Coronary artery (tissue), 2 donors: ENCODE data around the gene C14orf93.

Source experiments
- DNase-seq: peaks from one replicate; pipeline ENCODE4 v3.0.0-alpha.2; 2017; ENCODE audit warnings: low spot score
- H3K27ac ChIP-seq, 2 donors: fragments of 200-600 bp; sonication (generic); one replicate each; pipeline ENCODE4 v1.5.1; 2016 to 2019
- H3K4me3 ChIP-seq: fragments of 200-600 bp; sonication (generic); 2 replicates; pipeline ENCODE4 v1.5.1; 2016; ENCODE audit warnings: mild to moderate bottlenecking, moderate library complexity
- TF ChIP-seq, protein P1 (sequence below): fragments of 200-600 bp; sonication (generic); IDR thresholded peaks from one replicate; pipeline ENCODE4 v1.5.1; 2019; ENCODE audit warnings: antibody characterized with exemption

Gene C14orf93

DNA sequence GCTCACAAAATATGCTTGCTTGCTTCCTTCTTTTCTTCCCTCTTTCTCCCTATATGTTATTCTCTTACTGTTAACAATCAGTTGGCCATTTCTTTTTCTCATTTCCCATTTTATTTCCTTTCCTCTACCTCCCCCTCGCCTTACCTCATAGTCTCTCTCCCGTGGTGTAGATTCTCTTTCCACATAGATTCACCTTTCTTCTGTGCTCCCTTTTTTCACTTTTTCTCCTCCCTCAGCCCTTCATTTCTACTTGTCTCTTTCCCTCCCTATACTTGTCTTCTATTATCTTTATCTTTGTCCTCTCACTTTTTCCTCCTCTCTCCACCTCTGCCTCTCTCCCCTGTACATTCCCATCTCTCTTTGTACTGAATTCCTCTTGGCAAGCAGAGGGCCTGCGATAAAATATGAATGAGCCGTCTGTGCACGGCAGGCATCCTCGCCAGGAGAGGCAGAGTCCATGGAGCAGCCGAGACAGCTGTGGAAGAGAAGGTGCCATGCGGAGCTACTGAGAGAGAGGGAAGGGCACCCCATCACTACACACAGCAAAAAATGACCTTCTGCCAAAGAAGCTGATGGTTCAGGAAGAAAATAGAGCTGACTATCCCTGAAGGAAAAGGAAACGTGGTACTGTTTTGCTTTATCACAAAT lies 12.1 kb downstream of the C14orf93 start:
- TF ChIP-seq, protein P1, sequence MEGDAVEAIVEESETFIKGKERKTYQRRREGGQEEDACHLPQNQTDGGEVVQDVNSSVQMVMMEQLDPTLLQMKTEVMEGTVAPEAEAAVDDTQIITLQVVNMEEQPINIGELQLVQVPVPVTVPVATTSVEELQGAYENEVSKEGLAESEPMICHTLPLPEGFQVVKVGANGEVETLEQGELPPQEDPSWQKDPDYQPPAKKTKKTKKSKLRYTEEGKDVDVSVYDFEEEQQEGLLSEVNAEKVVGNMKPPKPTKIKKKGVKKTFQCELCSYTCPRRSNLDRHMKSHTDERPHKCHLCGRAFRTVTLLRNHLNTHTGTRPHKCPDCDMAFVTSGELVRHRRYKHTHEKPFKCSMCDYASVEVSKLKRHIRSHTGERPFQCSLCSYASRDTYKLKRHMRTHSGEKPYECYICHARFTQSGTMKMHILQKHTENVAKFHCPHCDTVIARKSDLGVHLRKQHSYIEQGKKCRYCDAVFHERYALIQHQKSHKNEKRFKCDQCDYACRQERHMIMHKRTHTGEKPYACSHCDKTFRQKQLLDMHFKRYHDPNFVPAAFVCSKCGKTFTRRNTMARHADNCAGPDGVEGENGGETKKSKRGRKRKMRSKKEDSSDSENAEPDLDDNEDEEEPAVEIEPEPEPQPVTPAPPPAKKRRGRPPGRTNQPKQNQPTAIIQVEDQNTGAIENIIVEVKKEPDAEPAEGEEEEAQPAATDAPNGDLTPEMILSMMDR = no peak
- Histone ChIP-seq H3K4me3 (no peak overlapping the region), H3K27ac (no peak overlapping the region)
- no peak for DNase-seq

DNA sequence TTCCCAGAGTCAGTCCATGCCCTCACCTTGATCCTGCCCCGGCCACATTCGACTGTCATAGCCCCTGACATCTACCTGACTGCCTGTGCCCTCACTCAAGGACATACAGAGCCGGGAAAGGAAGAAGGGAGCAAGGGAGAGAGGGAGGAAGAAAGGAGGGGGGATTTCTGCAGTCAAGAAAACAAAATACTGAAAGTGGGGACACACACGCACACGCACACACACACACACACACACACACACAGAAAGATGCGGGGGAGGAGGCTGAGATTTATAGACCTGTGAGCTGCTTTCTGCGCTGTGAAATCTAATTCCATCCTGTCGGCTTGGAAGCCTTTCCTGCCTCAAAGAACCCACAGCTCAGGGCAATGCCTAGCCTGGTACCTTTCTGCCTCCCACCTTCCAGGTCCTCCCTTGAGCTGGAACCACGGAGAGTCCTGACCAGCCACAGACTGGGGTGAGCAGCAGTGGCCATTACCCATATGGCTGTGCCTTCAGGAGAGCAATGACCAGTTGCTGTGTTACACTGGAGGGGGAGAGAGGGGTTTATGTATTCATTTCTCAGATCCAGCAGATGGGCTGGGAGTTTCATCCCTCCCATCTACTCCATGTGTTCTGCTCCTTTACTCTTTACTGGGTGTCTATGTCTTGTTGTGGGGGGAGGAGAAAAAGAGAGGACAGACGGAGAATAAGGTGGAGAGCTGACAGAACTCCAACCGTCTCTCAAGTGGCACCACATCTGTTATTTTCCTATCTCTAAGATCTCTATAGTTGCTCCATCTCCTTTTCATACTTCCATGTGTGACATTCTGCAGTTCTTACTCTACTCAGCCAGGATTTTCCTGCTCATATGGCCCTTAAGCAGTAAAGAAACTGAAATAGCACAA lies 12.9 kb downstream of the C14orf93 start:
- no peak for DNase-seq
- Histone ChIP-seq H3K4me3 (no peak overlapping the region), H3K27ac (no peak overlapping the region)
- TF ChIP-seq, protein P1 = no peak

DNA sequence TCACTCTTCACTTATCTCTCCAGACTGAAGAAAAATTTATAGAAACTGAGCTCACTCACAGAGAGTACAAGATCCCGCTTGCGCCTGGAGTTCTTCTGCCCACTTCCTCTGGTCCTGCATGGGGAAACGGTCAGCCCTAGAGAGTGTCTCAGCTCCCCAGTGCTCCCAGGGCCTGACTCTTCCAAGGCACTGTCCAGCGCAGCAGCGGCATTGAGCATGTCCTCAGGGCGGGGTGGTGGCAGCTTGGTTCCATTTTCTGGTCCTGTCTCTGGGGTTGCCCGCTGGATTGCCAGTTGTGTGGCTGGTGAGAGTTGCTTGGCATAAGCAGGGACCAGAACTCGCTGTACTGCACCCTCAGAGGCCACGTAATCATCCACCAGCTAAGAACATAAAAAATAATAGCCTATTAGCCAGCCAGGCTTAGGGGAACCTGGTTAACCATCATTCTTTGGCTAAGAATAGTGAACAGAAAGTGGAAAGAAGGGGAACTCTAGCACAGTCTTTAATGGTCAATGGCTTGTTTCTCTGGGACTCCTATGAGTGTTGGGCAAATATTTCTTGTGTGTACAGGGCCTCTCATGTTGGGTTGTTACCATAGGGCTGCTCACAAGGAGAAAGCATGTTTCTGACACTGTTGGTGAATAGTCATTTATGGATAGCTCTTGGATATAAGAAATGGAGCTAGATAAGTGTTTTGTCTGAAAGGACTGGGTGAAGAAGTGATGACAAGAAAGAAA lies 13.9 kb downstream of the C14orf93 start:
- TF ChIP-seq, protein P1 = no peak
- Histone ChIP-seq H3K27ac (no peak overlapping the region), H3K4me3 (no peak overlapping the region)
- no peak for DNase-seq

DNA sequence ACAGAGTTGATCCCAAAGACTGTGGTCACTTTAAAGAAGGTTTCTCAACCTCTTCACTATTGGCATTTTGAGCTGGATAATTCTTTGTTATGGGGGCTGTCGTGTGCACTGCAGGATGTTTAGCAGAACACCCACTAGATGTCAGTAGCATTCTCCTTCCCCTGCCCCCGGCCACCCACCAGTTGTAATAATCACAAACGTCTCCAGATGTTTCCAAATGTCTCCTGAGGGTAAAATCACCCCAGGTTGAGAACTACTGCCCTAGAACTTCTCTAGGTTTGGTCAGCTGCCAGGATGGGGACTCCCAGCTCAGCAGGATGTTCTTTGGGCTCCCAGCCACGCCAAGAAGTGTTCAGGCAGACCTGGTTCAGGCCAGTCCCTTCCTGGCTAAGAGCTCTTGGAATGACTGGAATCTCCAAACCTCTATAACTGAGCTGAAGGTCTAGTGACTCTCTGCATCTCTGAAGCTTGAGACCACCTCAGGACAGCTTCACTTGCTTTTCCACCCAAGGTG lies 15.1 kb downstream of the C14orf93 start:
- TF ChIP-seq, protein P1 = peak; percentile 43
- no peak for DNase-seq
- Histone ChIP-seq H3K4me3 (no peak overlapping the region), H3K27ac (no peak overlapping the region)

DNA sequence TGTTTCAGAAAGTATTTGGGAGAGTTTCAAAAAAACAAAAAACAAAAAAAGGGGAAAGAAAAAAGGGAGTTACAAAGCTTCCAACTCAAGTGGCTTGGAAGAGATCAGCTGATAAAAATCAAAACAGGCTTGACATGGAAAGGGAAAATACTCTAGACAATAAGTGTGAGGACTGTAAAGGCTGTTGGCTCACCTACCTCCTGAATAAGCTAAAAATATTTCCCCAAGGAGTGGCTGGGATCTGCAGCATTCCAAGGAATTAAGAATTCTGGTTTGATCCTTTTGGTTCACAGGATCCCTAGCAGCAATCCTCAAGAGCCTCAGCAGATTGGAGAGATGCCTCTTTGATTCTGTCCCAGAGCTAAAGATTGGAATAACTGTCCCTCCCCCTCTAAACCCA lies 16.4 kb downstream of the C14orf93 start:
- TF ChIP-seq, protein P1 = no peak
- no peak overlapping the region for H3K4me3 ChIP-seq
- no peak overlapping the region for H3K27ac ChIP-seq
- no peak for DNase-seq

DNA sequence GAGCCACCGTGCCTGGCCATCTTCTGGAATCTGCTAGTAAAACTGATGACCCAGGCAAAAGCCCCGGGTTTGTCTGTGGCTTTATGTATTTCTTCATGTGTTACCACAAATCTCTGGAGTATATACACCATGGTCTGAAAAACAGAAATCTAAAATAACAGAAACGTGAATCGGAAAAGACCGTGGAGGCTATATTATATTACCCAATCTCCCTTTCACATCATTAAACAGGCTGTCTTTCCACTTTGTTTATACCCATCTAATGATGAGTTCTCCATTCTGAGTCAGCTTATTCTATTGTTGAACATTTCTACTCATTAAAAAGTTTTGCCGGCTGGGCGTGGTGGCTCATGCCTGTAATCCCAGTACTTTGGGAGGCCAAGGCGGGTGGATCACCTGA lies 18.1 kb downstream of the C14orf93 start:
- Histone ChIP-seq H3K27ac (no peak overlapping the region), H3K4me3 (no peak overlapping the region)
- no peak for DNase-seq
- TF ChIP-seq, protein P1 = no peak
